T-cell (primary cell): ENCODE measurements around the gene C17orf100. TPM values are rescaled to one million over a fixed set of nuclear protein-coding genes. Genes with fewer than 3 reads are reported as not detected.

Source experiments
- ATAC-seq, 4 experiments: fragments of 200-7000 bp in 3 of 4; fragments of 150-1000 bp in 1 of 4; cut with Tn5 transposase; replicated peaks in 1 of 4; 1 replicate in 3 of 4; 2 replicates in 1 of 4; pipeline ENCODE4 v1.10.0; 2021; ENCODE audit warnings: moderate library complexity in 3 of 4, mild to moderate bottlenecking in 2 of 4, moderate number of reproducible peaks in 1 of 4
- CTCF ChIA-PET, 2 donors: fragments of 300-600 bp; sonication (Branson Sonifier 250); formaldehyde crosslinking; loops; one replicate each; lab custom pipeline; 2022; ENCODE audit warnings: antibody characterized with exemption in 2 of 2; lab: Charles Lee
- POLR2A ChIA-PET, 2 donors: fragments of 300-600 bp; sonication (Branson Sonifier 250); formaldehyde crosslinking; loops; one replicate each; lab custom pipeline; 2022; ENCODE audit warnings: antibody characterized with exemption in 2 of 2; lab: Charles Lee
- DNase-seq, 35 experiments: peaks; one replicate each; pipeline versions ENCODE4 v3.0.0 to v3.0.0-alpha.2; 2013 to 2023
- H3K27ac ChIP-seq: one replicate; pipeline ENCODE4 v1.5.1; 2013; ENCODE audit warnings: low read length
- H3K27me3 ChIP-seq, 2 experiments: replicated peaks in 1 of 2; 1 replicate in 1 of 2; 2 replicates in 1 of 2; pipeline versions ENCODE4 v1.6.1 to v1.7.0; 2013; ENCODE audit warnings: low read length in 1 of 2, mixed read lengths in 1 of 2; ENCODE audit not compliant: control insufficient read depth in 2 of 2, insufficient read depth in 2 of 2; ENCODE audit errors: extremely low read depth in 1 of 2
- H3K36me3 ChIP-seq, 2 donors: 1 replicate in 1 of 2; 2 replicates in 1 of 2; pipeline versions ENCODE4 v1.6.1 to v1.7.0; 2013; ENCODE audit warnings: low read length in 1 of 2; ENCODE audit not compliant: control insufficient read depth in 2 of 2, insufficient read depth in 1 of 2; ENCODE audit errors: extremely low read depth in 1 of 2
- H3K4me1 ChIP-seq, 2 experiments: 1 replicate in 1 of 2; 2 replicates in 1 of 2; pipeline versions ENCODE4 v1.6.1 to v1.7.0; 2013; ENCODE audit warnings: low read length in 2 of 2, mixed read lengths in 1 of 2; ENCODE audit not compliant: insufficient read depth in 2 of 2, control insufficient read depth in 1 of 2; ENCODE audit errors: extremely low read depth in 1 of 2
- H3K4me3 ChIP-seq, 2 donors: 1 replicate in 1 of 2; 2 replicates in 1 of 2; pipeline versions ENCODE4 v1.5.1 to v1.7.0; 2013; ENCODE audit warnings: mild to moderate bottlenecking in 2 of 2, low read length in 1 of 2, moderate library complexity in 1 of 2; ENCODE audit not compliant: control insufficient read depth in 1 of 2; ENCODE audit errors: extremely low read depth in 1 of 2
- H3K9me3 ChIP-seq: 2 replicates; pipeline ENCODE4 v1.7.0; 2013
- H3K27ac Mint-ChIP-seq, 2 donors: one replicate each; pipeline ENCODE4 v1.8.0; 2020 to 2021; ENCODE audit warnings: mild to moderate bottlenecking in 2 of 2, mixed read lengths in 2 of 2
- H3K27me3 Mint-ChIP-seq, 2 donors: one replicate each; pipeline ENCODE4 v1.8.0; 2021 to 2022; ENCODE audit warnings: mixed read lengths in 2 of 2
- H3K36me3 Mint-ChIP-seq: one replicate; pipeline ENCODE4 v1.8.0; 2021; ENCODE audit warnings: mixed read lengths
- H3K4me1 Mint-ChIP-seq, 3 donors: one replicate each; pipeline ENCODE4 v1.8.0; 2020 to 2022; ENCODE audit warnings: mixed read lengths in 3 of 3, mild to moderate bottlenecking in 1 of 3
- H3K4me3 Mint-ChIP-seq, 3 donors: one replicate each; pipeline ENCODE4 v1.8.0; 2020 to 2022; ENCODE audit warnings: mild to moderate bottlenecking in 3 of 3, mixed read lengths in 3 of 3, moderate library complexity in 3 of 3
- H3K9me3 Mint-ChIP-seq, 3 donors: one replicate each; pipeline ENCODE4 v1.8.0; 2020 to 2022; ENCODE audit warnings: mixed read lengths in 3 of 3
- WGBS: methylation state at CpG from one replicate; pipeline ENCODE4 v1.1.5; 2013; ENCODE audit warnings: missing lambda C conversion rate; ENCODE audit not compliant: insufficient coverage; 5-methylcytosine and 5-hydroxymethylcytosine counted together
- total RNA-seq, 35 experiments: library from RNA in 6 of 35; stranded (reverse) in 6 of 35; fragments of 120-200 nt in 1 of 35; gene quantifications; one replicate each; pipeline versions ENCODE4 v1.2.1 to v1.2.4 and lab custom pipeline; 2013 to 2026

Gene C17orf100
- total RNA-seq, 5 donors from 2014 or later (not counting 1 experiment from before 2014, with no cell fraction given): 1.1 to 3.5 (median 2.8) TPM

DNA sequence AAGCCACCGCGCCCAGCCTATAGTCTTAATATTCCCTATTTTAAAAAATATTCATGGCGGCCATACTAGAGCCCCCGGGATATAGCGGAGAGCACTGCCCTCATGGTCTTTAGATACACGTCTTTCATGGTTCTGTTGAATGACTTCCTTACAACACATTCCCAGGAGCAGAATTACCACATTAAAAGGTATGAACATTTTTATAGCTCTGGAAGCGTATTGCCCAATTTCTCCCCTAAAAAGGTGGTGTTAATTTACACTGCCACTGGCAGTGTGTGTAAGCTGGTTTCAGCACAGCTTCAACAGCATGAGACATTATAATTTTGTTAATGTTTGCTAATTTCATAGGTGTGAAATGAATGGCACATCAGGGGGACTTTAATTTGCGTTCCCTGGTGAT, 19.0 kb downstream of the C17orf100 start:
- no peak overlapping the region for H3K27ac ChIP-seq
- no peak overlapping the region for H3K27ac Mint-ChIP-seq
- peaks cover 0 to 2% of the 10 kb centered on the region in 2 donors for H3K27me3 Mint-ChIP-seq
- H3K4me1 ChIP-seq: peaks cover 0 to 4% of the 10 kb centered on the region in 2 experiments
- whole genome bisulfite sequencing: 92% methylated on average over 2 of the region's 8 CpGs
- DNase-seq (no peak), ATAC-seq (no peak)
- ChIA-PET CTCF (no interaction called here), POLR2A (no interaction called here)
- no peaks in the 10 kb centered on the region for H3K9me3 Mint-ChIP-seq
- no peak overlapping the region for H3K4me3 Mint-ChIP-seq
- H3K36me3 ChIP-seq: no peaks in the 10 kb centered on the region
- peaks cover 9% of the 10 kb centered on the region for H3K36me3 Mint-ChIP-seq
- peaks cover 3 to 18% (median 6%) of the 10 kb centered on the region in 3 donors for H3K4me1 Mint-ChIP-seq
- H3K4me3 ChIP-seq: no peak overlapping the region
- no peaks in the 10 kb centered on the region for H3K9me3 ChIP-seq
- peaks cover 0 to 3% of the 10 kb centered on the region in 2 experiments for H3K27me3 ChIP-seq

- Mint-ChIP-seq H3K27me3 (peaks cover 0 to 2% of the 10 kb centered on the region in 2 donors), H3K27ac (no peak overlapping the region), H3K36me3 (peaks cover 9% of the 10 kb centered on the region), H3K4me3 (no peak overlapping the region), H3K4me1 (peaks cover 3 to 17% (median 4%) of the 10 kb centered on the region in 3 donors), H3K9me3 (no peaks in the 10 kb centered on the region)
- Histone ChIP-seq H3K9me3 (no peaks in the 10 kb centered on the region), H3K27ac (no peak overlapping the region), H3K27me3 (peaks cover 0 to 3% of the 10 kb centered on the region in 2 experiments), H3K36me3 (no peaks in the 10 kb centered on the region), H3K4me1 (peaks cover 0 to 3% of the 10 kb centered on the region in 2 experiments), H3K4me3 (no peak overlapping the region)
- no peak for ATAC-seq
- ChIA-PET CTCF (no interaction called here), POLR2A (no interaction called here)
- 87% methylated on average over 6 of the region's 6 CpGs for WGBS
- no peak for DNase-seq
Observed at GRCh38 chr17:6670999-6671398, 19.4 kb downstream of the C17orf100 start.

- H3K36me3 ChIP-seq: no peaks in the 10 kb centered on the region
- ATAC-seq (no peak), DNase-seq (no peak)
- Mint-ChIP-seq H3K4me3 (no peak overlapping the region), H3K9me3 (no peaks in the 10 kb centered on the region), H3K36me3 (peaks cover 9% of the 10 kb centered on the region), H3K27ac (no peak overlapping the region), H3K4me1 (peaks cover 2 to 13% (median 3%) of the 10 kb centered on the region in 3 donors), H3K27me3 (peaks cover 0 to 2% of the 10 kb centered on the region in 2 donors)
- no peaks in the 10 kb centered on the region for H3K27me3 ChIP-seq
- H3K27ac ChIP-seq: no peak overlapping the region
- no peaks in the 10 kb centered on the region for H3K4me1 ChIP-seq
- CTCF ChIA-PET: no interaction called here
- H3K4me3 ChIP-seq: no peak overlapping the region
- POLR2A ChIA-PET: no interaction called here
- 87% methylated on average over 6 of the region's 7 CpGs for WGBS
- H3K9me3 ChIP-seq: no peaks in the 10 kb centered on the region
Observed at GRCh38 chr17:6671431-6671830, 19.9 kb downstream of the C17orf100 start.

- H3K4me3 ChIP-seq: no peak overlapping the region
- Mint-ChIP-seq H3K27ac (no peak overlapping the region), H3K4me3 (no peak overlapping the region), H3K4me1 (peaks cover 11 to 13% (median 12%) of the 10 kb centered on the region in 3 donors), H3K36me3 (no peaks in the 10 kb centered on the region), H3K9me3 (no peaks in the 10 kb centered on the region), H3K27me3 (peaks cover 4 to 13% of the 10 kb centered on the region in 2 donors)
- H3K36me3 ChIP-seq: no peaks in the 10 kb centered on the region
- DNase-seq: no peak
- 93% methylated on average over 13 of the region's 13 CpGs for WGBS
- peaks cover 0 to 10% of the 10 kb centered on the region in 2 experiments for H3K4me1 ChIP-seq
- no peaks in the 10 kb centered on the region for H3K9me3 ChIP-seq
- ChIA-PET CTCF (no interaction called here), POLR2A (no interaction called here)
- H3K27ac ChIP-seq: no peak overlapping the region
- H3K27me3 ChIP-seq: peaks cover 3 to 27% of the 10 kb centered on the region in 2 experiments
- ATAC-seq: no peak
Observed at GRCh38 chr17:6674586-6674985, 23.0 kb downstream of the C17orf100 start.

DNA sequence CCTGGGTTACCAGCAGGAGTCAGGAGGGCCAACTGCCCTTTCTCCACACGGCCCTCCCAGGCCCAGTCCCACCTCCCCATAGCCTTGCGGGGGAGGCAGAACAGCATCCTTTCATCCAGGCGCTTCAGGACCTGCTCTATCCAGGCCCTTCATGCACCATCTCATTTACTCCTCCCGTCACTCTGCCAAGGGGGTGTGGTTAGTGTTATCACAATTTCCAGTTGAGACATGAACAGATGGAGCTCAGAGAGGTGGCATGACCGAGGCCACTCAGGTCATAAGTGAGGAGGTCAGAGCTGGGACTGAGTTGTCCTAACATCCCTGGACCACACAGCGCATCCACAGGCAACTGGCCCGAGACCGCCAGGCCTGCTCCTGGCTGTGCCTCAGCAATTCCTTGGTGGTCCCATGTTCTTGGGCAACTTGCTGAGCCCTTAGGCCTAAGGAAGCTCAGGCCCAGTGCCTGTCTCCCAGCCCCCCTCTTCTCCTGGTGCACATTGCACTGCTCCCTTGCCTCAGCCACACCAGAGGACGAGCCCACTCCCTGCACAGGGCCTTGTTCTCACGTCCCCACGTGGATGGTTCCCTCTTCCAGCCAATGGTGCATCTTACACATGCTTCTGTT, 23.8 kb downstream of the C17orf100 start:
- CTCF ChIA-PET: no interaction called here
- no peak for ATAC-seq
- H3K27me3 Mint-ChIP-seq: peaks cover 8 to 18% of the 10 kb centered on the region in 2 donors
- H3K9me3 Mint-ChIP-seq: no peaks in the 10 kb centered on the region
- peaks cover 3 to 32% of the 10 kb centered on the region in 2 experiments for H3K27me3 ChIP-seq
- no peaks in the 10 kb centered on the region for H3K36me3 Mint-ChIP-seq
- H3K36me3 ChIP-seq: no peaks in the 10 kb centered on the region
- DNase-seq: no peak
- no peak overlapping the region for H3K27ac Mint-ChIP-seq
- H3K4me3 Mint-ChIP-seq: no peak overlapping the region
- peaks cover 11 to 13% (median 12%) of the 10 kb centered on the region in 3 donors for H3K4me1 Mint-ChIP-seq
- no peaks in the 10 kb centered on the region for H3K9me3 ChIP-seq
- H3K4me1 ChIP-seq: peaks cover 0 to 10% of the 10 kb centered on the region in 2 experiments
- no peak overlapping the region for H3K4me3 ChIP-seq
- WGBS: 66% methylated on average over 7 of the region's 11 CpGs
- POLR2A ChIA-PET: no interaction called here
- no peak overlapping the region for H3K27ac ChIP-seq

- H3K4me1 Mint-ChIP-seq: peaks cover 11 to 13% (median 12%) of the 10 kb centered on the region in 3 donors
- Histone ChIP-seq H3K36me3 (no peaks in the 10 kb centered on the region), H3K4me1 (peaks cover 0 to 10% of the 10 kb centered on the region in 2 experiments), H3K27ac (no peak overlapping the region), H3K4me3 (no peak overlapping the region), H3K9me3 (no peaks in the 10 kb centered on the region), H3K27me3 (peaks cover 3 to 34% of the 10 kb centered on the region in 2 experiments)
- ATAC-seq (no peak), DNase-seq (no peak)
- ChIA-PET POLR2A (no interaction called here), CTCF (interaction anchor here in 1 of 2 donors (0.7 kb wide), 1 partner anchor 17 kb away, joined by 3 read pairs; no protein-coding TSS in a partner anchor)
- no peaks in the 10 kb centered on the region for H3K36me3 Mint-ChIP-seq
- H3K4me3 Mint-ChIP-seq: no peak overlapping the region
- no peaks in the 10 kb centered on the region for H3K9me3 Mint-ChIP-seq
- no peak overlapping the region for H3K27ac Mint-ChIP-seq
- H3K27me3 Mint-ChIP-seq: peaks cover 17 to 23% of the 10 kb centered on the region in 2 donors
- 75% methylated on average over 6 of the region's 6 CpGs for WGBS
Observed at GRCh38 chr17:6676802-6677157, 25.2 kb downstream of the C17orf100 start.
